Activated CD4-positive, alpha-beta T cell treated with anti-CD3 and anti-CD28 coated beads for 4 hours (primary cell): ENCODE results near the gene LGR6.
"Not testable (repeated sequence)": the region's sequence is repeated elsewhere in the genome, so short reads cannot be mapped to it uniquely, and the experiment has no call there.

Experiments
- DNase-seq, 2 donors: peaks; one replicate each; pipeline ENCODE4 v3.0.0-alpha.2; 2020

The LGR6 gene, protein sequence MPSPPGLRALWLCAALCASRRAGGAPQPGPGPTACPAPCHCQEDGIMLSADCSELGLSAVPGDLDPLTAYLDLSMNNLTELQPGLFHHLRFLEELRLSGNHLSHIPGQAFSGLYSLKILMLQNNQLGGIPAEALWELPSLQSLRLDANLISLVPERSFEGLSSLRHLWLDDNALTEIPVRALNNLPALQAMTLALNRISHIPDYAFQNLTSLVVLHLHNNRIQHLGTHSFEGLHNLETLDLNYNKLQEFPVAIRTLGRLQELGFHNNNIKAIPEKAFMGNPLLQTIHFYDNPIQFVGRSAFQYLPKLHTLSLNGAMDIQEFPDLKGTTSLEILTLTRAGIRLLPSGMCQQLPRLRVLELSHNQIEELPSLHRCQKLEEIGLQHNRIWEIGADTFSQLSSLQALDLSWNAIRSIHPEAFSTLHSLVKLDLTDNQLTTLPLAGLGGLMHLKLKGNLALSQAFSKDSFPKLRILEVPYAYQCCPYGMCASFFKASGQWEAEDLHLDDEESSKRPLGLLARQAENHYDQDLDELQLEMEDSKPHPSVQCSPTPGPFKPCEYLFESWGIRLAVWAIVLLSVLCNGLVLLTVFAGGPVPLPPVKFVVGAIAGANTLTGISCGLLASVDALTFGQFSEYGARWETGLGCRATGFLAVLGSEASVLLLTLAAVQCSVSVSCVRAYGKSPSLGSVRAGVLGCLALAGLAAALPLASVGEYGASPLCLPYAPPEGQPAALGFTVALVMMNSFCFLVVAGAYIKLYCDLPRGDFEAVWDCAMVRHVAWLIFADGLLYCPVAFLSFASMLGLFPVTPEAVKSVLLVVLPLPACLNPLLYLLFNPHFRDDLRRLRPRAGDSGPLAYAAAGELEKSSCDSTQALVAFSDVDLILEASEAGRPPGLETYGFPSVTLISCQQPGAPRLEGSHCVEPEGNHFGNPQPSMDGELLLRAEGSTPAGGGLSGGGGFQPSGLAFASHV

DNA sequence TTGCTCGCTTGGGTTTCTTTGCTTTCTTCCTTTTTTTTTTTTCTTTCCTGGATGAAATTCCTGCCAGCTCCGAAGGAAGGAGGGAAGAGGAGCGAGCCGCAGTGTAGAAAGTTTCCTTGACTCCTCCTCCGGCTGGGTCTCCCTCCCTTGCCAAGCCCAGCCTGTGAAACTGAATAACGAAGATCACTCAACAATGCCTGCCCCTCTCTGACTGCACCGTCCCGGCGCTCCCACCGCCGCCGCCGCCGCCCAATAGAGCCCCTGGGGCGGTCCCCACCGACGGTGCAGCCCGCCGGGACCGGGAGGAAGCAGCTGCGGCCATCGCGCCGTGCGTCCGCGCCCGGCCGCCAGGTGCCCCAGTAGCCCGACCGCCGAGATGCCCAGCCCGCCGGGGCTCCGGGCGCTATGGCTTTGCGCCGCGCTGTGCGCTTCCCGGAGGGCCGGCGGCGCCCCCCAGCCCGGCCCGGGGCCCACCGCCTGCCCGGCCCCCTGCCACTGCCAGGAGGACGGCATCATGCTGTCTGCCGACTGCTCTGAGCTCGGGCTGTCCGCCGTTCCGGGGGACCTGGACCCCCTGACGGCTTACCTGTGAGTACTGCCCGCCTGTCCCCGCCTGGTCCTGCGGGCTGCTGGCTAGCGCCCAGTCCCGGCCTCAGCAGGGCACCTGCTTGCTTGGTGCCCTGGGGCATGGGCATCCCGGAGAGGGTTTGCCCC, at the start of gene LGR6:
Gene LGR6, plus strand, starts transcription at position 186 of the 714 bp plus-strand sequence. Its CDS starts 191 bp downstream, at position 377.
- no peak for DNase-seq

DNA sequence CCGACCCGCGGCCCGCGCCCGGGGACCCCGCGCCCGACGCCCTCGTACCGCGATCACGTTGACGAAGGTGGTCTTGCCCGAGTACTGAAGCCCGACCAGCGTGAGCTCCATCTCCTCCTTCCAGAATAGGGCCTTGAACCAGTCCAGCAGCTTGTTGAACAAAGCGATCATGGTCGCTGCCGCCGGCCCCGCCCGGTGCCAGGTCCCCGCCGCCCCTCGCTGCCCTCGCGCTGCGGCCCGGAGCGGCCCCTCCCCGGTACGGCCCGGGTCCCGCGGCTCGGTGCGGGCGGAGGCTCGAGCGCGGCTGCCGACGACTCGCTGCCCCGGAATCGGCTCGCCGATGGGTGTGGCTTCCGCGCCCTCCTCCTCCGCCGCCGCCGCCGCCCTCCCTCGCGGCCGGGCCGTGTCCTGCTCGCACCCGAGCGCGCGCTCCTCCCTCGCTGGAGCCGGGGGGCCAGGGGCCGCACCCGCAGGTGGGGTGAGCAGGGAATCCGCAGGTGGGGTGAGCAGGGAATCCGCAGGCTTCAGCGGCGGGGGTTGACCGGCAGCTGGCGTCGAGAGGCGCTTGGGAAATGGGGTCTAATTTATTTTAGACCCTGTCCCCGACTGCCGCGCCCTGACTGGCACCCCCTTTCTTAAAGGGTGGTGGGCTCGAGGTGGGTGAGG, 49.1 kb upstream of the LGR6 start, which contains the start of gene ARL8A:
Gene ARL8A, minus strand, starts transcription at position 336 of the 666 bp plus-strand sequence. Its CDS starts 165 bp downstream, at position 171.
- peak; percentile 55 to 59 for DNase-seq

DNA sequence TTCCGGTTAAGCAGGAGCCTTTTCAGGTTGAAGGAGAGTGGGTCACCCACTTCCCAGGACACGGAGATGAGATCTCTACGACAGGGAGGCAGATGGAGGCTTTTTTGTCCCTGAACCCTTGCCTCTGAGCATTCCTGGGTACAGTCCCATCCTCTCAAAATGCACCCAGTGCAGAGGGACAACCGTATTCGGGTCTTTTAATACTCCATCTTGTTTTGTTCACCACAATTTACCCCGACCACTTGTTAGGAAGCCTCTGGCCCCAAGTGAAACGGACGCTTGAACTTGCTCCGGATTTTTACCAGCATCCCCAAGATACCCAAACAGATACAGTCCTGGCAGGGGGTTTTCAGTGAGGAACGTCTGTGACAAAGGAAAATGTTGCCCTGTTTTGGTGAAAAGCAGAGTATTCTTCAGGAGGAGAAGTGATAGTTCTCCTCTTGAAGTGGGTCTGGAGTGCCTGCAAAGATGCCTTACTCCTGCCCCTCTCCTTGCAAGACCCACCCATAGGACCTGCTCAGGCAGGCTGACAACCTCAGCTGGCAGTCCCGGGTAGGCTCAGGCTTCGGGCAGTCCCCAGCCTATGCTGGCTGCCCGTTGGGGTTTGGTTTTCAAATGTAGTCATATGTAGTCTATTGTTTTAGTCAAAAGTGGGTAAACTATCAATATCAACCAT, 48.4 kb upstream of the LGR6 start:
- peak in 1 of 2 donors; percentile 22 for DNase-seq

- DNase-seq: not testable (repeated sequence)
These were observed 47.9 kb upstream of the LGR6 start for GRCh38 chr1:202145744-202146140.

- DNase-seq: no peak
These were observed 47.3 kb upstream of the LGR6 start for GRCh38 chr1:202146279-202146678.

DNA sequence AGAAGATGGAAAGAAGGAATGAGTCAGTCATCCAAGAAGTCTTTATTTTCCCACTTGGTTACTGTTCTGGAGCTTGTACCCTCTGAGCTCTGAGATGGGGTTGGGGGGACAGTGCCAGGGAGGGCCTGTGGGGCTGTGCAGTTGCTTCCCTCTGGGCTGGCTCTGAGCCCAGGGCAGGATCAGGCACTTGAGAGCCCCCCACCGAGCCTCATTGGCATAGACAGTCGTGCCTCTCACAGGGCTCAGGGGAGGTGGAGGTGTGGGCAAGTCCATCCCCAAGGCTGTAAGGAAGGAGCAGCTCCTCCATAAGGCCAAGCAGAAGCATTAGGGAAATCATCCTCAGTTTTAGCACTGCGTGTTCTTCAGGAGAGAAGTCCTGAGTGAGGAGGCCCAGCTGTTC, 46.6 kb upstream of the LGR6 start:
- DNase-seq: no peak

- DNase-seq: no peak
These were observed 45.2 kb upstream of the LGR6 start for GRCh38 chr1:202148391-202148790.

DNA sequence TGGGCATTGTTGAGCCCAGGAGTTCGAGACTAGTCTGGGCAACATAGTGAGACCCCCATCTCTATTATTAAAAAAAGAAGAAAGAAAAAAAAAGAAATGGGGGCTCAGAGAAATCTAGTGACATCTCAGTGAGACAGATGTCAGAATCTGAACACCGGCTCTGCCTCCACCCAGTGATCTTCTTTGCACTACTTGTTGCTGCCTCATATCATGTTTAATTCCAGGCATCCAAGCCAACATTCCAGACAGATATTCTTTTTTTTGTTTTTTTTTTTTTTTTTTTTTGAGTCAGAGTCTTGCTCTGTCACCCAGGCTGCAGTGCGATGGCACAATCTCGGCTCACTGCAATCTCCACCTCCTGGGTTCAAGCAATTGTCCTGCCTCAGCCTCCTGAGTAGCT, 44.0 kb upstream of the LGR6 start:
- DNase-seq: no peak

GRCh38 chr1:202150187-202150586, 43.4 kb upstream of the LGR6 start:
- no peak for DNase-seq

- DNase-seq: no peak
These were observed 43.0 kb upstream of the LGR6 start for GRCh38 chr1:202150602-202151001.

- no peak for DNase-seq
These were observed 42.6 kb upstream of the LGR6 start for GRCh38 chr1:202151045-202151444.

- no peak for DNase-seq
These were observed 41.2 kb upstream of the LGR6 start for GRCh38 chr1:202152399-202152798.

DNA sequence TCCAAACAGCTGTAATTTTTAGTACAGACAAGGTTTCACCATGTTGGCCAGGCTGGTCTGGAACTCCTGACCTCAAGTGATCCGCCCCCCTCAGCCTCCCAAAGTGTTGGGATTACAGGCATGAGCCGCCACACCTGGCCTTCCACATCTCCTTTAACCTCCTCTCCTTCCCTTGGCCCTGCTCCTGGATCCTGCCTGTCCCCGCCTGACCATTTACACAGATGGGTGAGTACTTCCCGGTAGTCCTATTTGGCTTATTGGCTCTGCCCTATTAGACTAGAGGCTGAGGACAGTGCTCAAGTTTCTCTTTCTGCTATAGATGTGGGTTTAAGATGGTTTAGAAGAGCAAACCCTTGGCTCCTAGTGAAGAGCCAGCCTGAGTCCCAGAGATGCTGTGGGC, 40.3 kb upstream of the LGR6 start:
- DNase-seq: no peak

- DNase-seq: no peak
These were observed 39.3 kb upstream of the LGR6 start for GRCh38 chr1:202154148-202154765.

DNA sequence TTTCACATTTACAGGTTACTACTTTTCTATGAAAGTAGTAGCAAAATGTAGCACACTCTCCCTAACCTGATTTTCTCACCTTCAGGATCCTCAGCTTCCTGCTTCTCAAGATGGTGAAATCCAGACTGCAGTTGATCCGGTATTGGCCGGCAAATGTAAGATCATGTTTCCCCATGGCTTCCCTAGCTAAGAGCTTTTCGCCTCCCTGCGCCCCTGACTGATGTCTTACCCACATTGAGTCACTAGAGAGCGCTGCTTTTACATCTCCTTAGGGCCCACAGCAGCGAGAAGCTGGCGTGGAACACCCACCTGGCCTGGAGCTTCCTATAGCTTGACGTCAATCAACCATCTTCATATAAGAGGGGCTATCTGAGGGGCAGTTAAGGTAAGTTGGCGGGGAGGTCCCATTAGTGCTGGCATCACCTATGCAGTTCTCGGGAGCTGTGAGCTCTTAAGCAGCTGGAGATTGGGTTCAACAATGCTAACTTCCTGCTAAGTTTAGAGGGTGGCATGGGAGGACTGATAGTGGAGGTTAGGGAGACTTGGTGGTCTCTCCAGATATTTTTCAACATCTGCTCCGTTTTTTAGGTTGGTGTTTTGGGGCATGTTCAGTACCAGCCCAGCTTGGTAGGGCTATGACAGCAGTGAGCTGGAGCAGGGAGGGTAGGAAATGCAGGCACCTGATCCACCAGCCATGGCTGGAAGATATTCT, 38.7 kb upstream of the LGR6 start:
- DNase-seq: peak; percentile 50 to 62

DNA sequence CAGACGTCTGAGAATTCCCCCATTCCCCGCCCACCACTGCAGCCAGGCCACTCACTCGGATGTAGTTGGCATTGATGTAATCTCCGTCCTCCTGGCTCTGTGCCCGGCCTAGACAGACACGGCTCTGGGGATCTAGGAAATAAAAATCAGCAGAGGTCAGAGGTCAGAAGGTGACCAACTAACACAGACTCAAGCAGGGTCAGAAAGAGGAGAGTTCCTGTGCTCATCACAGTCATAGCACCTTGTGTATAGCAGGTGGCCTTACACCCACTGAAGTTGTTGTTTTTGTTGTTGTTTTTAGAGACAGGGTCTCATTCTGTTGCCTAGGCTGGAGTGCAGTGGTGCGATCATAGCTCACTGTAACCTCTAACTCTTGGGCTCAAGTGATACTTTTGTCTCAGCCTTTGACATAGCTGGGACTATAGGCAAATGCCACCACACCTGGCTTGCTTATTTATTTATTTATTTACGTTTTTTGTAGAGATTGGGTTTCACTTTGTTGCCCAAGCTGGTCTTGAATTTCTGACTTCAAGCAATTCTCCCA, 38.0 kb upstream of the LGR6 start:
- no peak for DNase-seq

DNA sequence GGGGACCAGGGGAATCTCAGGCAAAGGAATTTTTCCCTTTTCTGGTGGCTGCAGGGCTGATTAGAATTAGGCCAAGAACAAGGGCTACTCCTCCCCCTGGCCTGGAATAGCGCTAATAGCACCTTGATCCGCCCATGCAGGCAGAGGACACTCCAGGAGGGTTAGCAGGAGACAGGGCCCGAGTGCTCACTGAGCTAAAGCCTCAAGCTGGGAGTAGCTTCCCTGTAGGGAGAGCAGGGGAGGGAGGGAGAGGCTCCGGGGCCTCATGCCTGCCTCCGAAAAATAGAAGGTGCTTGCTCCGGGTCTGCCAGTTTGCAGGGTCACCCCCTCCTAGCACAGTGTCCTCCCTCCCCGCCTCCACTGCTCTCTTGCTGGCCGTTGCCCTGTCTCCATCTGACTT, 37.0 kb upstream of the LGR6 start:
- DNase-seq: no peak

DNA sequence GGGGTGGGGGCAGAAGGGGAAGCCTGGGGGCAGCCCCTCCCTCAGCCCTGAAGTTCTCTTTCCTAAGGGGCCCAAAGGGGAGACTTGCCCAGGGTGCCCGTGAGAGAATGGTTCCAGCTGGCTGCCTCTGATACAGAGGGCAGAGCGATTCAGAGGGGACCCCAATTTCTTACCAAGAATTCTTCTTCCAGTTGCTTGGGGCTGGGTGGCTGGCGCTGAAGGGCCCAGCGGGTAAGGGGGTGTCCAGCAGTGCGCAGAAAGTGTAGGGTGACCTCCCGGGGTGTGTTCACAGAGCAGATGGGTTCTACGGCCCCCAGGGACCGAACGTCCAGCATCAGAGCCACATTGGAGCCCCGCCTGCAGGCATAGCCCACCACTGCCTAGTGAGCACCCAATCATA, 35.7 kb upstream of the LGR6 start:
- DNase-seq: no peak

DNA sequence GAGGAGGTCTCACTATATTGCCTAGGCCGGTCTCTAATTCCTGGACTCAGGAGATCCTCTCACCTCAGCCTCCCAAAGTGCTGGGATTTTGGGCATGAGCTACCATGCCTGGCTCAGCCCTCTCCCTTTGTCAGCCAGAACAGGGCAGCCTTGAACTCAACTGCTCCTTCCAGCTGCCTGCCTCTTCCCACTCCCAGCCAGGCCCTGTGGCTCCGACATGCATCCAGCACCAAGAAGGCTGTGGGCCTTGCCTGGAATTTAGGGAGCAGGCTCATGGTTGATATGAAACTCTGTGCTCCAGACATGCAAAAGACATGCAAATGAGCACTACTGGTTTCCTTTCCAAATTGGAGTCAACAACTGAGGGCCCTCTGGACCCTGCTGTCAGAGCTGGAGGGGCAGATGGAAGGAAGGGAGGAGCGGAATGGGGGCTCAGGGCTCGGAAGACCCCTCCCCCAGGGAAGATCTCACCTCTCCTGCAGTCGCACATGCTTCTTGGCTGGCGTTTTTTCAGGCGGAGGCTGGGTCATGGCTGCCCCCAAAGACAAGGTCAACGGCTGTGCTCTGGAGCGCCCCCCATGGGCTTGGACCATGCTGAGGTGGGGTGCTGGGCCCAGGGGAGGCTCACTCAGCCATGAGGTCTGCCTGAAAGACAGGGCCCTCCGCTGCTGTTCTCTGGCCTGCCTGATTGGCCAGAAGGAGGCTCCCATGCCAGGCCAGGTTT, 34.6 kb upstream of the LGR6 start:
- no peak for DNase-seq
